HTR-8/SVneo (cell line): Measurements from ENCODE around the gene ABCB1.
"Not testable (repeated sequence)": the region's sequence is repeated elsewhere in the genome, so short reads cannot be mapped to it uniquely, and the experiment has no call there.

Source experiments
- DNase-seq: peaks from one replicate; pipeline ENCODE4 v3.0.0; 2011; ENCODE audit warnings: low spot score, mixed read lengths; ENCODE audit not compliant: insufficient read length
- FAIRE-seq: peaks from 2 replicates; lab custom pipeline; 2011; peaks lifted over from hg19 to GRCh38; lab: Jason Lieb, UNC

Gene ABCB1

GRCh38 chr7:87476179-87476557, 124.5 kb downstream of the ABCB1 start:
- FAIRE-seq, result no peak
- no peak for DNase-seq

GRCh38 chr7:87475359-87476178, 125.1 kb downstream of the ABCB1 start, which contains the start of gene ABCB4:
ABCB4 (minus strand) TSS chr7:87475680; CDS start chr7:87475465, 215 bp downstream.
- FAIRE-seq, result no peak
- DNase-seq, result no peak

- DNase-seq (no peak), FAIRE-seq (no peak)
Measured at GRCh38 chr7:87474533-87475358, 125.9 kb downstream of the ABCB1 start.

GRCh38 chr7:87473986-87474385, 126.7 kb downstream of the ABCB1 start:
- FAIRE-seq (no peak), DNase-seq (no peak)

- DNase-seq (no peak), FAIRE-seq (no peak)
Measured at GRCh38 chr7:87473192-87473591, 127.5 kb downstream of the ABCB1 start.

- FAIRE-seq (no peak), DNase-seq (no peak)
Measured at GRCh38 chr7:87471473-87471872, 129.2 kb downstream of the ABCB1 start.

GRCh38 chr7:87469204-87469603, 131.5 kb downstream of the ABCB1 start:
- not testable (repeated sequence) for DNase-seq, FAIRE-seq

GRCh38 chr7:87465534-87465880, 135.2 kb downstream of the ABCB1 start:
- FAIRE-seq, DNase-seq: not testable (repeated sequence)

GRCh38 chr7:87464830-87465533, 135.7 kb downstream of the ABCB1 start:
- not testable (repeated sequence) for FAIRE-seq

GRCh38 chr7:87463982-87464381, 136.7 kb downstream of the ABCB1 start:
- DNase-seq (no peak), FAIRE-seq (no peak)

More at GRCh38 chr7:87464830-87465533, 135.7 kb downstream of the ABCB1 start:
- DNase-seq, result not testable (repeated sequence)

GRCh38 chr7:87460444-87460843, 140.2 kb downstream of the ABCB1 start:
- not testable (repeated sequence) for FAIRE-seq, DNase-seq

- no peak for DNase-seq
- no peak for FAIRE-seq
Measured at GRCh38 chr7:87459941-87460340, 140.7 kb downstream of the ABCB1 start.

- DNase-seq (no peak), FAIRE-seq (no peak)
Measured at GRCh38 chr7:87458148-87458547, 142.5 kb downstream of the ABCB1 start.

GRCh38 chr7:87456247-87456646, 144.4 kb downstream of the ABCB1 start:
- FAIRE-seq (no peak), DNase-seq (no peak)
